M059J (cell line): ENCODE data around the gene UHRF1. TPM values are rescaled to one million over a fixed set of nuclear protein-coding genes. Genes with fewer than 3 reads are reported as not detected.
"Not testable (repeated sequence)": the region's sequence is repeated elsewhere in the genome, so short reads cannot be mapped to it uniquely, and the experiment has no call there.

Source experiments
- DNase-seq: peaks from one replicate; pipeline ENCODE4 v3.0.0-alpha.2; 2012; ENCODE audit warnings: low read depth
- total RNA-seq: library from RNA; depleted of rRNA; stranded (reverse); fragments of >200 nt; shearing (Covaris generic); gene quantifications from 2 replicates; pipeline ENCODE4 v1.2.3, GENCODE V29; 2014

The UHRF1 gene
- total RNA-seq, 1 experiment from 2014 or later = 60.1 TPM

- peak; percentile 45 for DNase-seq
Observed at GRCh38 chr19:4971424-4971793, 62.1 kb downstream of the UHRF1 start.

- DNase-seq = no peak
Observed at GRCh38 chr19:4971816-4972495, 62.7 kb downstream of the UHRF1 start.

GRCh38 chr19:4972509-4973230 is 63.4 kb downstream of the UHRF1 start:
- DNase-seq = peak; percentile 90

GRCh38 chr19:4974880-4975469 is 65.7 kb downstream of the UHRF1 start:
- DNase-seq = no peak

- DNase-seq = not testable (repeated sequence)
Observed at GRCh38 chr19:4975601-4976000, 66.3 kb downstream of the UHRF1 start.

- peak; percentile 95 for DNase-seq
Observed at GRCh38 chr19:4976401-4977298, 67.3 kb downstream of the UHRF1 start.

- DNase-seq = peak; percentile 88
Observed at GRCh38 chr19:4977299-4978174, 68.2 kb downstream of the UHRF1 start.

- no peak for DNase-seq
Observed at GRCh38 chr19:4979211-4979807, 70.0 kb downstream of the UHRF1 start.

- peak; percentile 50 for DNase-seq
Observed at GRCh38 chr19:4980067-4980466, 70.8 kb downstream of the UHRF1 start.

GRCh38 chr19:4980838-4981680 is 71.8 kb downstream of the UHRF1 start:
- DNase-seq = no peak

GRCh38 chr19:4981681-4981958 is 72.3 kb downstream of the UHRF1 start:
- no peak for DNase-seq

GRCh38 chr19:4983346-4984105 is 74.2 kb downstream of the UHRF1 start:
- no peak for DNase-seq

GRCh38 chr19:4984106-4984380 is 74.7 kb downstream of the UHRF1 start:
- no peak for DNase-seq

- no peak for DNase-seq
Observed at GRCh38 chr19:4984438-4984990, 75.2 kb downstream of the UHRF1 start.

- no peak for DNase-seq
Observed at GRCh38 chr19:4985551-4985991, 76.3 kb downstream of the UHRF1 start.

GRCh38 chr19:4986056-4986455 is 76.8 kb downstream of the UHRF1 start:
- DNase-seq = no peak

GRCh38 chr19:4986471-4986891 is 77.2 kb downstream of the UHRF1 start:
- DNase-seq = no peak

- no peak for DNase-seq
Observed at GRCh38 chr19:4987256-4987655, 78.0 kb downstream of the UHRF1 start.
